ENCODE data around the gene AOX1.

DNA sequence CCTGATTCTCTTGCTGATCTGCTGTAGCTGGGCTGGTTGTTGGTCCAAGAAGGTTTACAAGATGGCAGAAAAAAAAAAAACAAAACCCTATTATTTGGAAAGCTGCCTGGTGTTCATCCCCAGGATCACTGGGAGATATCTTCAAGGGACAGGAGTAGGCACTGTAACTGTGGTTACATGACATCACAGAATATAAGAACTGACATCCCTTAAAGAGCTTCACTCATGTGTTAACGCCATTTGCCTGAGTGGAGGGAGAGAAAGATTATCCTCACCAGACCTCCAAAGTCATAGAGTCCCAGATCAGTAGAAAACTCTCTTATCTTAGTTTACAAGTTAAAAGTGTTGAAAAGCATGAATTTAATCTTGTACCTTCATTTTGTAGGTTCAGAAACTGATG is 130.6 kb downstream of the AOX1 start:
- TF ChIP-seq, protein P1, sequence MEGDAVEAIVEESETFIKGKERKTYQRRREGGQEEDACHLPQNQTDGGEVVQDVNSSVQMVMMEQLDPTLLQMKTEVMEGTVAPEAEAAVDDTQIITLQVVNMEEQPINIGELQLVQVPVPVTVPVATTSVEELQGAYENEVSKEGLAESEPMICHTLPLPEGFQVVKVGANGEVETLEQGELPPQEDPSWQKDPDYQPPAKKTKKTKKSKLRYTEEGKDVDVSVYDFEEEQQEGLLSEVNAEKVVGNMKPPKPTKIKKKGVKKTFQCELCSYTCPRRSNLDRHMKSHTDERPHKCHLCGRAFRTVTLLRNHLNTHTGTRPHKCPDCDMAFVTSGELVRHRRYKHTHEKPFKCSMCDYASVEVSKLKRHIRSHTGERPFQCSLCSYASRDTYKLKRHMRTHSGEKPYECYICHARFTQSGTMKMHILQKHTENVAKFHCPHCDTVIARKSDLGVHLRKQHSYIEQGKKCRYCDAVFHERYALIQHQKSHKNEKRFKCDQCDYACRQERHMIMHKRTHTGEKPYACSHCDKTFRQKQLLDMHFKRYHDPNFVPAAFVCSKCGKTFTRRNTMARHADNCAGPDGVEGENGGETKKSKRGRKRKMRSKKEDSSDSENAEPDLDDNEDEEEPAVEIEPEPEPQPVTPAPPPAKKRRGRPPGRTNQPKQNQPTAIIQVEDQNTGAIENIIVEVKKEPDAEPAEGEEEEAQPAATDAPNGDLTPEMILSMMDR (IDR thresholded peaks at IDR 0.05): no peak
- no peak for TF ChIP-seq EZH2 (IDR thresholded peaks at IDR 0.05; ENCODE audit: borderline replicate concordance, insufficient read depth, low read depth, low read length, poor library complexity, severe bottlenecking)

Measured in B cell (primary cell).